Measurements from ENCODE around the gene CDH23.
A peak's percentile ranks its signal among the peaks of the same experiment; 100 is the strongest.

DNA sequence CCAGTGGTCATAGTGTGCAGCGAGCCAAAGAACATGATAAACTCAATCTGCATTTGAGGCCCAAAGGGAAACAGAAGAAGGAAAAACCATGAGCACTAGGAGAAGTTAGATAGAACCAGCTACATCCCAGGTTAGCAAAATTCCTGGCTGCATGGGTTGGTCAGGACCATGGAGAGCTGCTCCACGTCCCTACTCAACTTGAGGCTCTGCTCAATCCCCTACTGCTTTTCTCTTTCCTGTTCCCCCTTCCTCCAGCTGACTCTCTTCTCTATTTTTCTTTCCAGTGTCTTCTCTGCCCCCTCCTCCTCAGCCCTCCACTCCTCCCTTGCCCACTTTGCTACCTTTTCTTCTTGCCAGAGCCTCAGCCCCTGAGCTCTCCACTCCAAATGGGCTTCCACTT lies 398.5 kb downstream of the CDH23 start:
- TF ChIP-seq RAD21 (conservative IDR thresholded peaks at IDR 0.05 in 1 of 2, IDR thresholded peaks at IDR 0.05 in 1 of 2): no peak
- TF ChIP-seq POLR2AphosphoS2 (conservative IDR thresholded peaks at IDR 0.05; ENCODE audit: low read length): no peak
- TF ChIP-seq POLR2A (IDR thresholded peaks at IDR 0.05; ENCODE audit: low read length): no peak
- TF ChIP-seq, protein P1, sequence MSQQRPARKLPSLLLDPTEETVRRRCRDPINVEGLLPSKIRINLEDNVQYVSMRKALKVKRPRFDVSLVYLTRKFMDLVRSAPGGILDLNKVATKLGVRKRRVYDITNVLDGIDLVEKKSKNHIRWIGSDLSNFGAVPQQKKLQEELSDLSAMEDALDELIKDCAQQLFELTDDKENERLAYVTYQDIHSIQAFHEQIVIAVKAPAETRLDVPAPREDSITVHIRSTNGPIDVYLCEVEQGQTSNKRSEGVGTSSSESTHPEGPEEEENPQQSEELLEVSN (IDR thresholded peaks at IDR 0.05; ENCODE audit: borderline replicate concordance, low read depth): no peak
- TF ChIP-seq, protein P2, sequence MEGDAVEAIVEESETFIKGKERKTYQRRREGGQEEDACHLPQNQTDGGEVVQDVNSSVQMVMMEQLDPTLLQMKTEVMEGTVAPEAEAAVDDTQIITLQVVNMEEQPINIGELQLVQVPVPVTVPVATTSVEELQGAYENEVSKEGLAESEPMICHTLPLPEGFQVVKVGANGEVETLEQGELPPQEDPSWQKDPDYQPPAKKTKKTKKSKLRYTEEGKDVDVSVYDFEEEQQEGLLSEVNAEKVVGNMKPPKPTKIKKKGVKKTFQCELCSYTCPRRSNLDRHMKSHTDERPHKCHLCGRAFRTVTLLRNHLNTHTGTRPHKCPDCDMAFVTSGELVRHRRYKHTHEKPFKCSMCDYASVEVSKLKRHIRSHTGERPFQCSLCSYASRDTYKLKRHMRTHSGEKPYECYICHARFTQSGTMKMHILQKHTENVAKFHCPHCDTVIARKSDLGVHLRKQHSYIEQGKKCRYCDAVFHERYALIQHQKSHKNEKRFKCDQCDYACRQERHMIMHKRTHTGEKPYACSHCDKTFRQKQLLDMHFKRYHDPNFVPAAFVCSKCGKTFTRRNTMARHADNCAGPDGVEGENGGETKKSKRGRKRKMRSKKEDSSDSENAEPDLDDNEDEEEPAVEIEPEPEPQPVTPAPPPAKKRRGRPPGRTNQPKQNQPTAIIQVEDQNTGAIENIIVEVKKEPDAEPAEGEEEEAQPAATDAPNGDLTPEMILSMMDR (IDR thresholded peaks at IDR 0.05): no peak
- no peak for TF ChIP-seq MYC (IDR thresholded peaks at IDR 0.05; ENCODE audit: borderline replicate concordance, low read length)
- TF ChIP-seq, protein P3, sequence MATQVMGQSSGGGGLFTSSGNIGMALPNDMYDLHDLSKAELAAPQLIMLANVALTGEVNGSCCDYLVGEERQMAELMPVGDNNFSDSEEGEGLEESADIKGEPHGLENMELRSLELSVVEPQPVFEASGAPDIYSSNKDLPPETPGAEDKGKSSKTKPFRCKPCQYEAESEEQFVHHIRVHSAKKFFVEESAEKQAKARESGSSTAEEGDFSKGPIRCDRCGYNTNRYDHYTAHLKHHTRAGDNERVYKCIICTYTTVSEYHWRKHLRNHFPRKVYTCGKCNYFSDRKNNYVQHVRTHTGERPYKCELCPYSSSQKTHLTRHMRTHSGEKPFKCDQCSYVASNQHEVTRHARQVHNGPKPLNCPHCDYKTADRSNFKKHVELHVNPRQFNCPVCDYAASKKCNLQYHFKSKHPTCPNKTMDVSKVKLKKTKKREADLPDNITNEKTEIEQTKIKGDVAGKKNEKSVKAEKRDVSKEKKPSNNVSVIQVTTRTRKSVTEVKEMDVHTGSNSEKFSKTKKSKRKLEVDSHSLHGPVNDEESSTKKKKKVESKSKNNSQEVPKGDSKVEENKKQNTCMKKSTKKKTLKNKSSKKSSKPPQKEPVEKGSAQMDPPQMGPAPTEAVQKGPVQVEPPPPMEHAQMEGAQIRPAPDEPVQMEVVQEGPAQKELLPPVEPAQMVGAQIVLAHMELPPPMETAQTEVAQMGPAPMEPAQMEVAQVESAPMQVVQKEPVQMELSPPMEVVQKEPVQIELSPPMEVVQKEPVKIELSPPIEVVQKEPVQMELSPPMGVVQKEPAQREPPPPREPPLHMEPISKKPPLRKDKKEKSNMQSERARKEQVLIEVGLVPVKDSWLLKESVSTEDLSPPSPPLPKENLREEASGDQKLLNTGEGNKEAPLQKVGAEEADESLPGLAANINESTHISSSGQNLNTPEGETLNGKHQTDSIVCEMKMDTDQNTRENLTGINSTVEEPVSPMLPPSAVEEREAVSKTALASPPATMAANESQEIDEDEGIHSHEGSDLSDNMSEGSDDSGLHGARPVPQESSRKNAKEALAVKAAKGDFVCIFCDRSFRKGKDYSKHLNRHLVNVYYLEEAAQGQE (IDR thresholded peaks at IDR 0.05): peak; percentile 96
- no peak for TF ChIP-seq JUN (IDR thresholded peaks at IDR 0.05)
- TF ChIP-seq, protein P4, sequence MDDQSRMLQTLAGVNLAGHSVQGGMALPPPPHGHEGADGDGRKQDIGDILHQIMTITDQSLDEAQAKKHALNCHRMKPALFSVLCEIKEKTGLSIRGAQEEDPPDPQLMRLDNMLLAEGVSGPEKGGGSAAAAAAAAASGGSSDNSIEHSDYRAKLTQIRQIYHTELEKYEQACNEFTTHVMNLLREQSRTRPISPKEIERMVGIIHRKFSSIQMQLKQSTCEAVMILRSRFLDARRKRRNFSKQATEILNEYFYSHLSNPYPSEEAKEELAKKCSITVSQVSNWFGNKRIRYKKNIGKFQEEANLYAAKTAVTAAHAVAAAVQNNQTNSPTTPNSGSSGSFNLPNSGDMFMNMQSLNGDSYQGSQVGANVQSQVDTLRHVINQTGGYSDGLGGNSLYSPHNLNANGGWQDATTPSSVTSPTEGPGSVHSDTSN (IDR thresholded peaks at IDR 0.05): no peak
- TF ChIP-seq CHD4 (IDR thresholded peaks at IDR 0.05; ENCODE audit: borderline replicate concordance): no peak
- TF ChIP-seq JUNB (IDR thresholded peaks at IDR 0.05): no peak

Measured in A549 (cell line).